ENCODE measurements around the gene ZNF692. TPM values are rescaled to one million over a fixed set of nuclear protein-coding genes. Genes with fewer than 3 reads are reported as not detected.

ZNF692 gene
- total RNA-seq, 1 experiment from 2014 or later = 48.5 TPM

DNA sequence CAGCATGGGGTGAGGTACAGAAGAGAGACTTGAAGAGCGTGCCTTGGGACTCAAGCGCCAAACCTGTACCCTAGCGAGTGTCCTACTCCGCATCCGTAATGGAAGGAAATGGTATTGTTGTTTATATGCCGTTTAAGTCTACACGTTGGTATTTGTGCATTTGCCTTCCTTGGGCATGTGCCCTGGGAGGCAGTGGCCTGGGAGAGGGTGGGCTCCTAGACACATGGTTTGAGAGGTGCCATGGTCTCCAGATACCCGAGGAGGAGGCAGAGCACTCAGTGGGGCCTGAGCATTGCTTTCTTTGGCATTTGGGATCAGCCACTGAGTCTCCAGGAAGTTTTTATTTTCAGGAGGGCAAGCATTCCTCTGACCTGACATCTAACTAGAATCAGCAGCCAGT is 14.4 kb downstream of the ZNF692 start:
- no peak for DNase-seq
- Histone ChIP-seq H3K36me3 (ENCODE audit: control insufficient read depth, insufficient read depth, low read length) (peaks cover 1% of the 10 kb centered on the region), H3K4me3 (ENCODE audit: low read depth, low read length) (no peak overlapping the region), H3K4me1 (no peaks in the 10 kb centered on the region), H3K27me3 (replicated peaks; ENCODE audit: control insufficient read depth, insufficient read depth, low read length) (no peaks in the 10 kb centered on the region), H3K9me3 (no peaks in the 10 kb centered on the region)
- Mint-ChIP-seq H3K27ac (ENCODE audit: unreplicated experiment) (no peak overlapping the region), H3K36me3 (ENCODE audit: insufficient read depth, unreplicated experiment) (peaks cover 31% of the 10 kb centered on the region), H3K4me1 (ENCODE audit: low read depth, unreplicated experiment) (no peaks in the 10 kb centered on the region), H3K4me3 (ENCODE audit: unreplicated experiment) (no peak overlapping the region), H3K27me3 (ENCODE audit: insufficient read depth, unreplicated experiment) (no peaks in the 10 kb centered on the region), H3K9me3 (ENCODE audit: unreplicated experiment) (no peaks in the 10 kb centered on the region)
- TF ChIP-seq, protein P1, sequence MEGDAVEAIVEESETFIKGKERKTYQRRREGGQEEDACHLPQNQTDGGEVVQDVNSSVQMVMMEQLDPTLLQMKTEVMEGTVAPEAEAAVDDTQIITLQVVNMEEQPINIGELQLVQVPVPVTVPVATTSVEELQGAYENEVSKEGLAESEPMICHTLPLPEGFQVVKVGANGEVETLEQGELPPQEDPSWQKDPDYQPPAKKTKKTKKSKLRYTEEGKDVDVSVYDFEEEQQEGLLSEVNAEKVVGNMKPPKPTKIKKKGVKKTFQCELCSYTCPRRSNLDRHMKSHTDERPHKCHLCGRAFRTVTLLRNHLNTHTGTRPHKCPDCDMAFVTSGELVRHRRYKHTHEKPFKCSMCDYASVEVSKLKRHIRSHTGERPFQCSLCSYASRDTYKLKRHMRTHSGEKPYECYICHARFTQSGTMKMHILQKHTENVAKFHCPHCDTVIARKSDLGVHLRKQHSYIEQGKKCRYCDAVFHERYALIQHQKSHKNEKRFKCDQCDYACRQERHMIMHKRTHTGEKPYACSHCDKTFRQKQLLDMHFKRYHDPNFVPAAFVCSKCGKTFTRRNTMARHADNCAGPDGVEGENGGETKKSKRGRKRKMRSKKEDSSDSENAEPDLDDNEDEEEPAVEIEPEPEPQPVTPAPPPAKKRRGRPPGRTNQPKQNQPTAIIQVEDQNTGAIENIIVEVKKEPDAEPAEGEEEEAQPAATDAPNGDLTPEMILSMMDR (IDR thresholded peaks at IDR 0.05; ENCODE audit: insufficient read depth in 1 of 2, low read depth in 1 of 2, low read length in 1 of 2, severe bottlenecking in 1 of 2, unreplicated experiment in 1 of 2) = no peak
- POLR2A ChIA-PET = no interaction called here
- CTCF ChIA-PET = no interaction called here
- BruUV-seq (replicated peaks) = no TSS peak
- intact Hi-C loops (cut with micrococcal nuclease; ENCODE audit: unreplicated experiment) = no loop called here

DNA sequence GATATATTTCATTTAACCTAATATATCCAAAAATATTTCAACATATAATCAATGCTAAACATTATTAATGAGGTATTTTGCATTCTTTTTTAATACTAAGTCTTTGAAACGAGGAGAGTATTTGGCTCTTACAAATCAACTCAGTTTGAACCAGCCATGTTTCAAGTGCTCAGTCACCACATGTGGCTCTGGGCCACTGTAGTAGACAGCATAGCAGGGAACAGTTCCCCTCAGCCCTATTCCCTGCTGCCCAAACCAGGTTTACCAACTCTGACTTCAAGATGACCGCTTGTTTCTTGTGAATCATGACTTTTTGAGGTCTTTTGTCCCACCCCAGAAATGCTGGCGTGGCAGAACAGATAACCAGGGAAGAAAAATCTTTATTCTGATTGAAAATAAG is 15.2 kb downstream of the ZNF692 start:
- DNase-seq = no peak
- Histone ChIP-seq H3K27me3 (replicated peaks; ENCODE audit: control insufficient read depth, insufficient read depth, low read length) (no peaks in the 10 kb centered on the region), H3K4me1 (no peaks in the 10 kb centered on the region), H3K9me3 (no peaks in the 10 kb centered on the region), H3K36me3 (ENCODE audit: control insufficient read depth, insufficient read depth, low read length) (peaks cover 1% of the 10 kb centered on the region), H3K4me3 (ENCODE audit: low read depth, low read length) (no peak overlapping the region)
- Mint-ChIP-seq H3K27ac (ENCODE audit: unreplicated experiment) (no peak overlapping the region), H3K27me3 (ENCODE audit: insufficient read depth, unreplicated experiment) (no peaks in the 10 kb centered on the region), H3K9me3 (ENCODE audit: unreplicated experiment) (no peaks in the 10 kb centered on the region), H3K4me3 (ENCODE audit: unreplicated experiment) (no peak overlapping the region), H3K4me1 (ENCODE audit: low read depth, unreplicated experiment) (no peaks in the 10 kb centered on the region), H3K36me3 (ENCODE audit: insufficient read depth, unreplicated experiment) (peaks cover 37% of the 10 kb centered on the region)
- ChIA-PET POLR2A (no interaction called here), CTCF (no interaction called here)
- BruUV-seq (replicated peaks) = no TSS peak
- intact Hi-C loops (cut with micrococcal nuclease; ENCODE audit: unreplicated experiment) = no loop called here
- TF ChIP-seq, protein P1 (IDR thresholded peaks at IDR 0.05; ENCODE audit: insufficient read depth in 1 of 2, low read depth in 1 of 2, low read length in 1 of 2, severe bottlenecking in 1 of 2, unreplicated experiment in 1 of 2) = no peak

DNA sequence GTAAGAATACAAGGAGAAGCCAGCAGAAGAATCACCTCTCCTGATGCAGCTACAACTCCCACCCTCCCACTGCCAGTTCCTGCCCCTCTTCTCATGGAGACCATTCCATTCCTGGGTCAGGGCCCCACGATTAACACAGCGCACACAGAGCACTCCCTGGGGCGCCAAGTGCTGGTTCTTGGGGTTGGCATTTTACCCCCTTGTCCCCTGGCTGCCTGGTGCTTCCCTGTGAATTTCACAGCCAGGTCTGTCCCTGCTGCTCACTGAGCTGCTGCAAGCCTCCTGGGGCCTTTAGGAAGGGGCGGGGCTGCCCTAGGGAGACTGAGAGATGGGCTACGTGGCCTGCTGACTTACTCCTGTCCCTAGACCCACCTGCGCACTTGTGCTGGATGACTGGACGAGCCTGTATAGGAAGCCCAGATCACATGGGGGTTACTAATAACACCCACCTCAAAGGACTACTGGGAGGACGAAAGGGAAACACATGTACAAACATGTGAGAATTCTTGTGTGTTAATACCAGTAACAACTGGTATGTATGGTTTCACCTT is 16.0 kb downstream of the ZNF692 start:
- no peak overlapping the region for H3K27ac Mint-ChIP-seq (ENCODE audit: unreplicated experiment)

More for the DNA sequence above, 16.0 kb downstream of the ZNF692 start:
- Mint-ChIP-seq H3K4me3 (ENCODE audit: unreplicated experiment) (no peak overlapping the region), H3K9me3 (ENCODE audit: unreplicated experiment) (no peaks in the 10 kb centered on the region), H3K4me1 (ENCODE audit: low read depth, unreplicated experiment) (no peaks in the 10 kb centered on the region), H3K36me3 (ENCODE audit: insufficient read depth, unreplicated experiment) (peaks cover 40% of the 10 kb centered on the region), H3K27me3 (ENCODE audit: insufficient read depth, unreplicated experiment) (no peaks in the 10 kb centered on the region)
- H3K27me3 ChIP-seq (replicated peaks; ENCODE audit: control insufficient read depth, insufficient read depth, low read length) = no peaks in the 10 kb centered on the region
- no peak for DNase-seq
- H3K36me3 ChIP-seq (ENCODE audit: control insufficient read depth, insufficient read depth, low read length) = peaks cover 1% of the 10 kb centered on the region
- no TSS peak for BruUV-seq (replicated peaks)
- ChIA-PET CTCF (interaction anchor here (0.6 kb wide), 1 partner anchor 19 kb away, joined by 5 read pairs; no protein-coding TSS in a partner anchor), POLR2A (no interaction called here)
- no peaks in the 10 kb centered on the region for H3K4me1 ChIP-seq
- TF ChIP-seq, protein P1 (IDR thresholded peaks at IDR 0.05; ENCODE audit: insufficient read depth in 1 of 2, low read depth in 1 of 2, low read length in 1 of 2, severe bottlenecking in 1 of 2, unreplicated experiment in 1 of 2) = no peak
- H3K4me3 ChIP-seq (ENCODE audit: low read depth, low read length) = no peak overlapping the region
- no peaks in the 10 kb centered on the region for H3K9me3 ChIP-seq
- intact Hi-C loops (cut with micrococcal nuclease; ENCODE audit: unreplicated experiment) = no loop called here
